ENCODE results near the gene FGGY. TPM values are rescaled to one million over a fixed set of nuclear protein-coding genes. Genes with fewer than 3 reads are reported as not detected.

Gene FGGY
- total and polyA plus RNA-seq, 2 donors (not counting 3 experiments of a cell fraction or from before 2014, with no cell fraction given): 5.6 to 6.4 TPM

GRCh38 chr1:59625384-59625783, 328.5 kb downstream of the FGGY start:
- BruUV-seq (replicated peaks): no TSS peak
- H3K4me3 ChIP-seq (replicated peaks in 1 of 3; ENCODE audit: insufficient read depth in 1 of 3, low read depth in 1 of 3, low read length in 3 of 3): no peak overlapping the region
- TF ChIP-seq GATA2 (IDR thresholded peaks at IDR 0.05; ENCODE audit: insufficient read depth, insufficient read length, low read depth, low read length): no peak
- no peak for TF ChIP-seq MAX (IDR thresholded peaks at IDR 0.05; ENCODE audit: insufficient read depth, insufficient read length)
- no peak for TF ChIP-seq EZH2 (IDR thresholded peaks at IDR 0.05; ENCODE audit: borderline replicate concordance, low read depth, low read length, severe bottlenecking)
- no peak for TF ChIP-seq POLR2A (IDR thresholded peaks at IDR 0.05; ENCODE audit: low read depth, low read length)
- TF ChIP-seq MYC (IDR thresholded peaks at IDR 0.05; ENCODE audit: low read depth, low read length): no peak
- TF ChIP-seq CTCF (IDR thresholded peaks at IDR 0.05; ENCODE audit: extremely low read depth in 1 of 2, insufficient read depth in 1 of 2, low read depth in 1 of 2, low read length in 2 of 2): no peak
- no peak for TF ChIP-seq POLR2AphosphoS5 (IDR thresholded peaks at IDR 0.05; ENCODE audit: insufficient read depth, low read depth, low read length)
- no peak for TF ChIP-seq FOS (IDR thresholded peaks at IDR 0.05; ENCODE audit: borderline replicate concordance, insufficient read depth, low read length)
- no peak for TF ChIP-seq JUN (IDR thresholded peaks at IDR 0.05; ENCODE audit: borderline replicate concordance, insufficient read depth, insufficient read length, low read depth)
- FAIRE-seq: no peak
- no peak overlapping the region for H2AFZ ChIP-seq (ENCODE audit: low read depth, low read length)
- no peaks in the 10 kb centered on the region for H3K79me2 ChIP-seq (ENCODE audit: control insufficient read depth, insufficient read depth, low read length)
- H3K4me2 ChIP-seq (ENCODE audit: insufficient read depth, low read length): no peak overlapping the region
- dilution Hi-C loops (cut with MboI; ENCODE audit: extremely low pct_ligation_motif_present, low sequenced_read_pairs): no loop called here
- ChIA-PET POLR2A (no interaction called here), CTCF (no interaction called here)
- no peaks in the 10 kb centered on the region for H3K9me1 ChIP-seq (replicated peaks; ENCODE audit: control insufficient read depth, extremely low read depth, insufficient read depth, low read length)
- intact Hi-C loops (cut with micrococcal nuclease): no loop called here
- H3K9me3 ChIP-seq (replicated peaks; ENCODE audit: control insufficient read depth, insufficient read depth, low read length): no peaks in the 10 kb centered on the region
- DNase-seq (ENCODE audit: low read depth, low spot score): no peak
- no peak overlapping the region for H3K27ac ChIP-seq (ENCODE audit: insufficient read depth, low read depth, low read length)
- H3K36me3 ChIP-seq (ENCODE audit: control insufficient read depth in 2 of 2, extremely low read depth in 1 of 2, insufficient read depth in 2 of 2, low read length in 2 of 2): no peaks in the 10 kb centered on the region
- no peaks in the 10 kb centered on the region for H3K4me1 ChIP-seq (ENCODE audit: control insufficient read depth, extremely low read depth, insufficient read depth, low read length)
- no peaks in the 10 kb centered on the region for H4K20me1 ChIP-seq (replicated peaks; ENCODE audit: control insufficient read depth, extremely low read depth, insufficient read depth, low read length)
- no peaks in the 10 kb centered on the region for H3K27me3 ChIP-seq (ENCODE audit: control insufficient read depth in 2 of 2, insufficient read depth in 2 of 2, low read length in 2 of 2)
- no peak overlapping the region for H3K9ac ChIP-seq (replicated peaks; ENCODE audit: extremely low read depth, insufficient read depth, low read length)

Measured in endothelial cell of umbilical vein (primary cell).